GM11168 (cell line): ENCODE results near the gene LSAMP.
"Not testable (repeated sequence)": the region's sequence is repeated elsewhere in the genome, so short reads cannot be mapped to it uniquely, and the experiment has no call there.

Source experiments
- in situ Hi-C: fragments of 300-500 bp; cut with MboI; formaldehyde crosslinking; loops from one replicate; pipeline ENCODE4 v1.12.0; 2022; ENCODE audit warnings: low sequenced_read_pairs; ENCODE audit not compliant: unreplicated experiment

The LSAMP gene

GRCh38 chr3:116070516-116071278, 374.6 kb downstream of the LSAMP start:
- in situ Hi-C loops, result not testable (repeated sequence)

DNA sequence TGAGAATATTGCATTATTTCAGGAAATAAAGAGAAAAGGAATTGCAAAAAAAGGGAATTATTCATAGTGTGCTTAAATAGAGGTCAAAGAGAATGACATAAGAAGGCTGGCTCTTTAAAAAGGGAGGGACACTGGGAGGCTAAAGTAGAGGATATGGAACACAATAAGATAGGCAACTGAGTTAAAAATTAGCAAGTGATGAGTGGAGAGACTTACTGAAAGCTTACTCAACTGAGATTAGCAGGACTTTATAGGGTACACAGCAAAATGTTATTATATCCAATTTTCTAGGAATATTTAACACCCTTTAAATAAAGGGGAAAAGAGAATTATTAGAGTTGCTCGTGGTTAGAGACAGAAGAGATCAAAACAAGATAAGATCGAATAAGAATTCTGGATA, 375.2 kb downstream of the LSAMP start:
- in situ Hi-C loops, result no loop called here

DNA sequence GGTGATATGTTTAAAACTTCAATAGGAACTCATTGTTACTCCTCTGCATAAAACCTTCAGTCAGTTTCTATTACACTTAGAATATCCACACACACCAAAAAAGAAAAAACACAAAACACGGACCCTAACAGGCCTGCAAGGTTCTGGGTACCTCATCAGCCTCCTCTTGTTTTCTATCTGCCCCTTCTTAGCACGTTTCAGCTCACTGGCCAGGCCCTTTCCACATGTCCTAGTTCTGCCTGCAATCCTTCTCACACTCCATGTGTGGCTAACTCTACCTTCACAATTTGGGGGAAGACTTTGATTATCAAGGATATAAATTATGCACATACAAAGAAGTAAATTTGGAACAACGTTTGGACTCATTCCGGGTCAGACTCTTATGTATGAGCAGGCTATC, 376.3 kb downstream of the LSAMP start:
- in situ Hi-C loops, result no loop called here

DNA sequence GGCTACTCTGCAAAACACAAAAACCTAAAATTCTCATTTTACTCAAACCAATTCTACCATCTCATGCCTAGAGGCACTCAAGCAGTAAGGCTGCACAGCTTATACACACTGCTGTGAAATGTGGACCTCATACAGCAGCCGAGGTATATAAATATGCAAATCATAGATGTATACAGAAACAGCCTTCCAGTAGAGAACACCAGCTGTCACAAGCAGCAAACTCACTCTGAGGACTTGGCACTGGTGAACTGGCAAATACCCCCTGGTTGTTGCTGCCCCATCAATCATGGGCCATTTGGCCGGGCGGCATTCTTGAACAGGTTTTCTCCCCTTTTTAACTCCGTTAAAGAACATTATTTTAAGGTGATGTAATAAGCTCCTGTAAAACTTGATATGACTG, 378.0 kb downstream of the LSAMP start:
- in situ Hi-C loops, result no loop called here

GRCh38 chr3:116065501-116065900, 379.8 kb downstream of the LSAMP start:
- in situ Hi-C loops, result no loop called here

GRCh38 chr3:116064646-116065045, 380.6 kb downstream of the LSAMP start:
- in situ Hi-C loops, result no loop called here

- in situ Hi-C loops, result no loop called here
Observed at GRCh38 chr3:116059421-116060096, 385.7 kb downstream of the LSAMP start.

GRCh38 chr3:116058844-116059243, 386.4 kb downstream of the LSAMP start:
- in situ Hi-C loops, result no loop called here

- in situ Hi-C loops, result no loop called here
Observed at GRCh38 chr3:116057400-116058006, 387.8 kb downstream of the LSAMP start.

- in situ Hi-C loops, result no loop called here
Observed at GRCh38 chr3:116056280-116056679, 389.0 kb downstream of the LSAMP start.

- in situ Hi-C loops, result no loop called here
Observed at GRCh38 chr3:116053017-116053416, 392.3 kb downstream of the LSAMP start.

DNA sequence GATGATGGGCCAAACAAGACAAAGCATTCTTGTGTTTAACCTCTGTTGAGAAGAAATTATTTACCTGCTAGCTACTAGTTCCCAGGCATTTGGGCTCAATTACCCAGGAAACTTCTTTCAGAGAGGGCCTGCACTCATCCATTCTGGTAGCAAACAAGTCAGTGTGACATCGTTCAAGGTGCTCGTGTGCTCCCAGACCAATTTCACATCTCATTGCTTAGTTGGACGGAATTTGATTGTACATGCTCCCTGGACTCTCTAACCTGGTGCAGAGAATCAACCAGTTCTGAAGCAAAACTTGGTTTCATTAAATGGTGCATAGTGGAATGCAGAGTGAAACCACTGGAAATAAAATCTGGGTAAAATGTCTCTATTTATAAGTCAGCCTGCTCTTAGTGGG, 392.7 kb downstream of the LSAMP start:
- in situ Hi-C loops, result no loop called here

GRCh38 chr3:116051586-116051985, 393.7 kb downstream of the LSAMP start:
- in situ Hi-C loops, result no loop called here

GRCh38 chr3:116051040-116051439, 394.2 kb downstream of the LSAMP start:
- in situ Hi-C loops, result no loop called here

DNA sequence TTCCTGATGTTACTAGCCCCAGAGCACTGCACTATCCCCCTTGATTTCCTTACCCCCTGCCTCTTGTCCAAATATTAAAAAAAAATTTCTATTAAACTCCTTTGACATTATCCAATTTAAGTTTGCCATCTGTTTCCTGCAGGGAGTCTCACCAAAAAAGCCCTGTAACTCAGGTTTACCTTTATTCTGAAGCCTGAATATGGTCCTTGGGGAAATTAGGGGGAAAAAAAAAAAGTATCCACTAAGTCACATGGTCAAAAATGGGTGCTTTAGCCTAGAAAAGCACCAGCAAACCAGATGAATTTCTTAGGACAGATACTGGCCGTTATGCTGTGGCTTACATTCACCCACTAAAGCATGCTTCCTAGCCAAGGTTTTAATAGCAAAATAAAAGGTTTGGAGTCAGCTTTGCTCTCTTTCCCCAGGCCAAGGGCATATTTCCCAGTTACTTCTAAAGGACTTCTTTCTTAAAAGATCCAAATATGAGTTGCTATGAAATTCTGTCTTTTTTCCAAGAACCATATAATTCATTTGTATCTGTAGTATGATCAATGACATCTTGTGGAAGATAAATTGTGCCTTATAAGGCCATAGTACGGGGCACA, 394.9 kb downstream of the LSAMP start:
- in situ Hi-C loops, result no loop called here

DNA sequence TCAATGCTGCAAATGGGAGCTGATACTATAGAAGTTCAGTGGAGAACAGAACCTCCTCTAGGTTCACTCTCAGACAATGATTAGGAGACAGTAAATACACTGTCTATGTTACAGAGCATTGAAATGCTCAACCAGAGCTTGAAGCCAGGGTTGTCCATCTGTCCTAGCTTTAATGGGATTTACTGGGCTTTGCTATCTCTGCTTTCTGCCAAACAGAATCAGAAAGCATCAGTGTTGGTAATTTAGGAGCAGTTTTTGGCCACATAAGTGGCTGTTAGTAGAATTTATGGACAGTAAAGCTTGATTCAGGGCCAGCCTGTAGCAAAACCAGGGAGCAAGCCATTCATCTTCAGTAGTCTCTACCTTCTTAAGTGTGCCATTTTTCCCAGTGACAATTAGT, 396.3 kb downstream of the LSAMP start:
- in situ Hi-C loops, result no loop called here

- in situ Hi-C loops, result no loop called here
Observed at GRCh38 chr3:116046350-116046749, 398.9 kb downstream of the LSAMP start.

DNA sequence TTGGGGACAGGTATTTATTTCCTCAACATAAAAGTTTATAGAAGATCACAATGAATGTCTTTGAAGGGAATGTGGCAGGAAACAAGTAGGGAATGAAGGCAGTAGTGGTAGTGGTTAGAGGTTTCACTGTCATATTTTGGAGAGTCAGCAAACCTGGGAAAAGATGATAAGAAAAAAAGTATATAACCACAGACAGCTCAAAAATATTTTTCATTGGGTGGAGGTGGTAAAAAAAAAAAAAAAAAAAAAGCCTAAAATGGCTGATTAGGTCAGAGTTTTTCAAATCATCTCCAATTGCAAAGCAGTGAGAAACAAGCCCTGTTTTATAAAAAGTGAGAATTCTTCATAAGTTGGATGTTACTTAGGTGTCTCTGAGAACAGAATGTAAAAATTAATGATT, 400.0 kb downstream of the LSAMP start:
- in situ Hi-C loops, result no loop called here

- in situ Hi-C loops, result no loop called here
Observed at GRCh38 chr3:116040152-116040551, 405.1 kb downstream of the LSAMP start.

GRCh38 chr3:116039651-116039985, 405.7 kb downstream of the LSAMP start:
- in situ Hi-C loops, result no loop called here

GRCh38 chr3:116038968-116039650, 406.2 kb downstream of the LSAMP start:
- in situ Hi-C loops, result no loop called here
